Astrocyte (in vitro differentiated cells and primary cell): Measurements from ENCODE around the gene TIAM2. TPM values are rescaled to one million over a fixed set of nuclear protein-coding genes. Genes with fewer than 3 reads are reported as not detected.

ENCODE experiments used
- DNase-seq: peaks from one replicate; pipeline ENCODE4 v3.0.0-alpha.2; 2010; ENCODE audit warnings: low read depth
- FAIRE-seq: peaks from 2 replicates; lab custom pipeline; 2011; peaks lifted over from hg19 to GRCh38; lab: Jason Lieb, UNC
- H2AFZ ChIP-seq: 2 replicates; pipeline ENCODE4 v1.6.0; 2012; ENCODE audit warnings: low read depth, low read length, inconsistent platforms
- H3K27ac ChIP-seq: 2 replicates; pipeline ENCODE4 v1.5.1; 2011; ENCODE audit warnings: low read depth, low read length, inconsistent platforms
- H3K27me3 ChIP-seq: 2 replicates; pipeline ENCODE4 v1.6.0; 2011; ENCODE audit warnings: low read length, inconsistent platforms; ENCODE audit not compliant: insufficient read depth
- H3K36me3 ChIP-seq: 2 replicates; pipeline ENCODE4 v1.5.1; 2011; ENCODE audit warnings: low read length, inconsistent platforms; ENCODE audit not compliant: insufficient read depth
- H3K4me1 ChIP-seq: 2 replicates; pipeline ENCODE4 v1.5.1; 2011; ENCODE audit warnings: low read length, inconsistent platforms; ENCODE audit not compliant: insufficient read depth
- H3K4me2 ChIP-seq: 2 replicates; pipeline ENCODE4 v1.6.0; 2012; ENCODE audit warnings: low read length, inconsistent platforms
- H3K4me3 ChIP-seq: 2 replicates; pipeline ENCODE4 v1.5.1; 2011; ENCODE audit warnings: low read depth, mild to moderate bottlenecking, low read length, inconsistent platforms; ENCODE audit not compliant: insufficient read depth
- H3K79me2 ChIP-seq: 2 replicates; pipeline ENCODE4 v1.6.0; 2012; ENCODE audit warnings: mild to moderate bottlenecking, low read length, inconsistent platforms; ENCODE audit not compliant: insufficient read depth
- H3K9ac ChIP-seq: 2 replicates; pipeline ENCODE4 v1.6.0; 2012; ENCODE audit warnings: mild to moderate bottlenecking, low read length, inconsistent platforms
- H3K9me3 ChIP-seq: 2 replicates; pipeline ENCODE4 v1.5.1; 2012; ENCODE audit warnings: low read depth, mild to moderate bottlenecking, low read length, inconsistent platforms; ENCODE audit not compliant: insufficient read depth
- H4K20me1 ChIP-seq: 2 replicates; pipeline ENCODE4 v1.6.0; 2012; ENCODE audit warnings: low read length, inconsistent platforms; ENCODE audit not compliant: insufficient read depth
- H3K27ac Mint-ChIP-seq: one replicate; pipeline ENCODE4 v1.8.0; 2021; ENCODE audit warnings: mild to moderate bottlenecking, mixed read lengths; ENCODE audit not compliant: unreplicated experiment
- H3K27me3 Mint-ChIP-seq: one replicate; pipeline ENCODE4 v1.8.0; 2021; ENCODE audit warnings: low read depth, mixed read lengths; ENCODE audit not compliant: unreplicated experiment
- H3K36me3 Mint-ChIP-seq: one replicate; pipeline ENCODE4 v1.8.0; 2021; ENCODE audit warnings: low read depth, mixed read lengths; ENCODE audit not compliant: unreplicated experiment
- H3K4me1 Mint-ChIP-seq: one replicate; pipeline ENCODE4 v1.8.0; 2021; ENCODE audit warnings: low read depth, mixed read lengths; ENCODE audit not compliant: unreplicated experiment
- H3K4me3 Mint-ChIP-seq: one replicate; pipeline ENCODE4 v1.8.0; 2021; ENCODE audit warnings: mild to moderate bottlenecking, moderate library complexity, mixed read lengths; ENCODE audit not compliant: unreplicated experiment
- H3K9me3 Mint-ChIP-seq: one replicate; pipeline ENCODE4 v1.8.0; 2021; ENCODE audit warnings: mild to moderate bottlenecking, mixed read lengths; ENCODE audit not compliant: unreplicated experiment
- CTCF ChIP-seq: IDR thresholded peaks from 2 replicates; pipeline ENCODE4 v1.5.1; 2011; ENCODE audit warnings: low read depth, mild to moderate bottlenecking, inconsistent platforms, low read length, moderate library complexity; ENCODE audit not compliant: insufficient read depth
- EZH2 ChIP-seq: IDR thresholded peaks from 2 replicates; pipeline ENCODE4 v1.6.1; 2012; ENCODE audit warnings: mild to moderate bottlenecking, low read length, inconsistent platforms; ENCODE audit not compliant: insufficient read depth
- total RNA-seq: library from RNA; stranded (reverse); gene quantifications from 2 replicates; pipeline ENCODE4 v1.2.1, GENCODE V29; 2021

TIAM2 gene
- total RNA-seq, 1 donor from 2014 or later, result 23.6 TPM

DNA sequence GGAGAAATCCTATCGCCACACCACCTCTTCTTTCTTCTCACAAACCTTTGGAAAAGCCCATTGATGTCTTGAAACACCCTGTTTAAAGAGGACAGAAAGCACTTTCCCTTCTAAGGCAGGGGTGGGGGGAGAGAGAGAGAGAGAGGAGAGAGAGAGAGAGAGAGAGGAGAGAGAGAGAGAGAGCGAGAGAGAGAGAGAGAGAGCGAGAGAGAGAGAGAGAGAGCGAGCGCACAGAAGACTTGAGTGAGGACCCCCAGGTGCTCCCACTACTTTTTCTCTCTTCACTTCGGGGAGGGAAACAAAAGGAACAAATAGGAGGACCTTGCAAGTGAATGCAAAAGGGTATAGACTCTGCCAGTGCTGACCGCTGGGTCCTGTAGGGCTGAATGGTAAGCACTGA lies 52.4 kb downstream of the TIAM2 start:
- Mint-ChIP-seq H3K4me3 (no peak overlapping the region), H3K27me3 (no peaks in the 10 kb centered on the region), H3K36me3 (peaks cover 3% of the 10 kb centered on the region), H3K27ac (peak overlapping the region; percentile 51), H3K9me3 (no peaks in the 10 kb centered on the region), H3K4me1 (peaks cover 26% of the 10 kb centered on the region)
- no peak overlapping the region for H3K4me2 ChIP-seq
- no peaks in the 10 kb centered on the region for H3K36me3 ChIP-seq
- DNase-seq, result no peak
- no peaks in the 10 kb centered on the region for H3K27me3 ChIP-seq
- no peak overlapping the region for H3K9ac ChIP-seq
- H3K4me3 ChIP-seq, result no peak overlapping the region
- peaks cover 12% of the 10 kb centered on the region for H3K4me1 ChIP-seq
- TF ChIP-seq CTCF, result no peak
- TF ChIP-seq EZH2, result no peak
- no peaks in the 10 kb centered on the region for H4K20me1 ChIP-seq
- H3K9me3 ChIP-seq, result no peaks in the 10 kb centered on the region
- H3K79me2 ChIP-seq, result no peaks in the 10 kb centered on the region
- no peak overlapping the region for H3K27ac ChIP-seq
- FAIRE-seq, result no peak
- H2AFZ ChIP-seq, result no peak overlapping the region

DNA sequence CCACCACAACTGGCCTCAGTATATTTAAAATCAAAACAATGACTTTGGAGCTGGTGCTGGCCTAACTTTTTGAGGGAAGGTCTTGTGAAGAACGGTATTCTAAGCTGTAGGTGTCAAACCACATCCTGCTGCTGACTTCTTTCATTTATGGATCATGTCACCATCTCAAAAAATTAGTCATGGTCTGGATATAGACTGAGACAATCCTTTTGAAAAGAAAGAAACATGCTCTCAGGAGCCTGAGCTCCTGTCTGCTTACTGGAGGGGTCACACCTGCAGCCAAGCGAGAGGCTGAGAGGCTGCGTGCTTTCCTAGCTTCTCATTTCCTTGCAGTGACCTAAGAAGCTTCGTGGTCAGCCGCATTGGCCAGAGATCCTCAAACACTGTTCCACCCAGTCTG lies 55.2 kb downstream of the TIAM2 start:
- no peaks in the 10 kb centered on the region for H3K9me3 ChIP-seq
- H3K36me3 ChIP-seq, result no peaks in the 10 kb centered on the region
- no peaks in the 10 kb centered on the region for H3K79me2 ChIP-seq
- H2AFZ ChIP-seq, result no peak overlapping the region
- no peak overlapping the region for H3K9ac ChIP-seq
- H3K27ac ChIP-seq, result peak overlapping the region; percentile 39
- no peak for FAIRE-seq
- TF ChIP-seq EZH2 (no peak), CTCF (no peak)
- peaks cover 12% of the 10 kb centered on the region for H3K4me1 ChIP-seq
- Mint-ChIP-seq H3K4me1 (peaks cover 25% of the 10 kb centered on the region), H3K36me3 (peaks cover 4% of the 10 kb centered on the region), H3K27me3 (no peaks in the 10 kb centered on the region), H3K9me3 (no peaks in the 10 kb centered on the region), H3K27ac (peak overlapping the region; percentile 93), H3K4me3 (no peak overlapping the region)
- no peaks in the 10 kb centered on the region for H3K27me3 ChIP-seq
- no peak overlapping the region for H3K4me3 ChIP-seq
- peak overlapping the region; percentile 31 for H3K4me2 ChIP-seq
- H4K20me1 ChIP-seq, result no peaks in the 10 kb centered on the region
- peak; percentile 97 for DNase-seq

- H3K4me1 Mint-ChIP-seq, result peaks cover 14% of the 10 kb centered on the region
- H3K9me3 Mint-ChIP-seq, result no peaks in the 10 kb centered on the region
- Histone ChIP-seq H3K36me3 (no peaks in the 10 kb centered on the region), H3K4me1 (peaks cover 12% of the 10 kb centered on the region), H3K4me3 (no peak overlapping the region), H3K9me3 (no peaks in the 10 kb centered on the region), H3K4me2 (no peak overlapping the region), H4K20me1 (no peaks in the 10 kb centered on the region), H3K9ac (no peak overlapping the region), H3K27me3 (no peaks in the 10 kb centered on the region), H3K27ac (no peak overlapping the region), H3K79me2 (no peaks in the 10 kb centered on the region), H2AFZ (no peak overlapping the region)
- peaks cover 1% of the 10 kb centered on the region for H3K36me3 Mint-ChIP-seq
- no peak for FAIRE-seq
- peak overlapping the region; percentile 37 for H3K27ac Mint-ChIP-seq
- TF ChIP-seq EZH2, result no peak
- no peak for TF ChIP-seq CTCF
- no peaks in the 10 kb centered on the region for H3K27me3 Mint-ChIP-seq
- H3K4me3 Mint-ChIP-seq, result no peak overlapping the region
- no peak for DNase-seq
Observed at GRCh38 chr6:155054491-155055250, 59.6 kb downstream of the TIAM2 start.
